AG04450 (cell line): ENCODE measurements around the gene OTOG. TPM values are rescaled to one million over a fixed set of nuclear protein-coding genes. Genes with fewer than 3 reads are reported as not detected.

Source experiments
- CTCF ChIA-PET: fragments of 300-600, 350-600 bp; formaldehyde crosslinking; extraction: SDS; loops from one replicate; lab custom pipeline; 2022; ENCODE audit warnings: antibody characterized with exemption, inconsistent platforms; lab: Charles Lee
- POLR2A ChIA-PET: fragments of 350-600 bp; formaldehyde crosslinking; extraction: SDS; loops from one replicate; lab custom pipeline; 2021; ENCODE audit warnings: antibody characterized with exemption, inconsistent platforms; lab: Yijun Ruan, JAX
- DNase-seq: peaks from one replicate; pipeline ENCODE4 v3.0.0-alpha.2; 2011; ENCODE audit warnings: low read depth, low spot score
- H3K27ac ChIP-seq: one replicate; pipeline ENCODE4 v1.5.1; 2012; ENCODE audit warnings: low read depth, low read length, control low read depth
- H3K27me3 ChIP-seq: one replicate; pipeline ENCODE4 v1.6.0; 2012; ENCODE audit warnings: low read length; ENCODE audit not compliant: control insufficient read depth, insufficient read depth
- H3K4me3 ChIP-seq: 2 replicates; pipeline ENCODE4 v1.5.1; 2011; ENCODE audit warnings: mild to moderate bottlenecking, low read depth, low read length, control low read depth
- H3K9me3 ChIP-seq: 2 replicates; pipeline ENCODE4 v1.5.1; 2012; ENCODE audit warnings: low read length; ENCODE audit not compliant: control insufficient read depth, insufficient read depth
- CTCF ChIP-seq: IDR thresholded peaks from 2 replicates; pipeline ENCODE4 v1.5.1; 2011; ENCODE audit warnings: low read depth, low read length, control low read depth, inconsistent platforms
- polyA plus RNA-seq: library from polyadenylated mRNA; depleted of rRNA; stranded (reverse); fragments of >200 nt; gene quantifications from 2 replicates; pipeline ENCODE4 v1.2.3, GENCODE V29; 2011

The OTOG gene
- polyA plus RNA-seq, 1 experiment: not detected

DNA sequence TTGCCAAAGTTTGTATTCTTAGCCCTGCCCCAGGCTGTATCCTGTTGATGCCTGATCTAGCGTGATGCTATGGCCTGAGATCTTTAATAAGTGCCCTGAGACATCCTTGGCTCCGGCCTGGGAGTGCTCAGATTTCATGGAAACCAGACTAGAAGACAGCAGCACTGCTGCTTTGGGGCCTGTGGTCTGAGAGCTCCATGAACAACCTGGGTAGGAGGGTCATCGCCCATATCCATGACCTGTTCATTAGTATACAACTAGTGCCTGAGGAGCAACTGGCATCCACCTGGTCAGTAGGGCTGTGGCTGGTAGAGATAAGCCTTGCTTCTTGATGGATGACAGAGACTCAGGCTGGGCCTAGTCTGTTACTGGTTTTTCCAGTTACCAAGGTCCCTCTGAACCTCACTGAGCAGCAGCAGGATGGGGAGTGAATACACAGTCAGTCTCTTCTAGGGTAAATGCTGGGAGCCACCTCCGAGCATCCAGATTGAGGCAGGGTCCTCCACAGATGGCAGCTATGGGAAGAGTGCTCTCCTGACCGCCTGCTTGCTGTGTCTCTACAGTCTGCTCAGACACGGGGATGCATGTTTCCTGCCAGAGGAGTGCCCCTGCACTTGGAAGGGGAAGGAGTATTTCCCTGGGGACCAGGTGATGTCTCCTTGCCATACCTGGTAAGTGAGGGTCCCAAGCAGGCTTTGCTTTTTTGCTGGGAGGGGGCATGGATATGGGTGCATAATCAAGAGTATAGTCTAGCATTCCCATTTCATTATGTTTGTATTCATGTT, 39.0 kb downstream of the OTOG start:
- no peaks in the 10 kb centered on the region for H3K9me3 ChIP-seq
- H3K4me3 ChIP-seq: no peak overlapping the region
- no peak for DNase-seq
- POLR2A ChIA-PET: no interaction called here
- H3K27ac ChIP-seq: no peak overlapping the region
- peaks cover 4% of the 10 kb centered on the region for H3K27me3 ChIP-seq
- TF ChIP-seq CTCF: no peak
- CTCF ChIA-PET: no interaction called here

DNA sequence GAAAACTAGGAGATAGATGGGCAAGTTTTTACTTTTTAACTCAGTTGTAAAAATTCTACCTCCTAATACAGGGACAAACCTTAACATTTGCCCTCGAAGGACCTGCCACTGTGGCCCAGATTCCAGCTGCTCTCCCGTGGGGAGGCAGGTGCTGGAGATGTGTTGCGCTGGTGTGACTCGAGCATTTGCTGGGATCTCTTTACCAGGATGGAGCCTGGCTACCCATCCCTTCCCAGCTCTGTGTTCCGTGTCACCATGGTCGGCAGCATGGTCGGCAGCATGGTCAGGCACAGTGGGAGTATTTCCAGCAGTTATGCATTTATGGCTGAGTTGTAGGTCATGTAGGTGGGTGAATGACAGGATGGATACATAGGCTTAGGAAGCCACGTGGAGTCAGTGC, 41.1 kb downstream of the OTOG start:
- H3K27ac ChIP-seq: no peak overlapping the region
- no peak overlapping the region for H3K4me3 ChIP-seq
- no peak for TF ChIP-seq CTCF
- DNase-seq: no peak
- ChIA-PET POLR2A (no interaction called here), CTCF (no interaction called here)
- no peaks in the 10 kb centered on the region for H3K9me3 ChIP-seq
- peaks cover 4% of the 10 kb centered on the region for H3K27me3 ChIP-seq

- H3K27ac ChIP-seq: no peak overlapping the region
- DNase-seq: no peak
- no peak overlapping the region for H3K4me3 ChIP-seq
- TF ChIP-seq CTCF: no peak
- peaks cover 4% of the 10 kb centered on the region for H3K27me3 ChIP-seq
- ChIA-PET POLR2A (no interaction called here), CTCF (no interaction called here)
- no peaks in the 10 kb centered on the region for H3K9me3 ChIP-seq
These were observed 41.7 kb downstream of the OTOG start for GRCh38 chr11:17588721-17589120.

GRCh38 chr11:17590463-17590862, 43.4 kb downstream of the OTOG start:
- Histone ChIP-seq H3K9me3 (no peaks in the 10 kb centered on the region), H3K4me3 (no peak overlapping the region), H3K27ac (no peak overlapping the region), H3K27me3 (peaks cover 4% of the 10 kb centered on the region)
- ChIA-PET POLR2A (no interaction called here), CTCF (no interaction called here)
- no peak for TF ChIP-seq CTCF
- no peak for DNase-seq

- ChIA-PET CTCF (no interaction called here), POLR2A (no interaction called here)
- no peak for DNase-seq
- no peak overlapping the region for H3K4me3 ChIP-seq
- H3K9me3 ChIP-seq: no peaks in the 10 kb centered on the region
- no peak overlapping the region for H3K27ac ChIP-seq
- H3K27me3 ChIP-seq: peaks cover 4% of the 10 kb centered on the region
- no peak for TF ChIP-seq CTCF
These were observed 44.2 kb downstream of the OTOG start for GRCh38 chr11:17591293-17591692.
